NCI-H526 (cell line): Measurements from ENCODE around the gene FOXO3.
"Not testable (repeated sequence)": the region's sequence is repeated elsewhere in the genome, so short reads cannot be mapped to it uniquely, and the experiment has no call there.

Source experiments
- DNase-seq, 2 experiments: peaks; one replicate each; lab custom pipeline; 2025; lab: John Stamatoyannopoulos, UW

Gene FOXO3

GRCh38 chr6:108560463-108561308, at the start of gene FOXO3:
Gene FOXO3 (plus strand): TSS chr6:108560917. CDS start chr6:108561209, 292 bp downstream.
- DNase-seq, result peak; percentile 68 to 96

- DNase-seq, result peak; percentile 1 to 52
Measured at GRCh38 chr6:108518714-108519576, 41.8 kb upstream of the FOXO3 start.

GRCh38 chr6:108521616-108522107, 39.1 kb upstream of the FOXO3 start:
- DNase-seq, result no peak

GRCh38 chr6:108523697-108524096, 37.0 kb upstream of the FOXO3 start:
- no peak for DNase-seq

- no peak for DNase-seq
Measured at GRCh38 chr6:108524528-108525248, 36.0 kb upstream of the FOXO3 start.

GRCh38 chr6:108526739-108527174, 34.0 kb upstream of the FOXO3 start:
- peak; percentile 13 to 58 for DNase-seq

- DNase-seq, result no peak
Measured at GRCh38 chr6:108528878-108529277, 31.8 kb upstream of the FOXO3 start.

GRCh38 chr6:108531332-108531731, 29.4 kb upstream of the FOXO3 start:
- DNase-seq, result peak in 1 of 2 experiments; percentile 30

GRCh38 chr6:108535114-108535742, 25.5 kb upstream of the FOXO3 start:
- DNase-seq, result no peak

GRCh38 chr6:108535920-108536535, 24.7 kb upstream of the FOXO3 start:
- not testable (repeated sequence) for DNase-seq

- DNase-seq, result peak; percentile 81 to 86
Measured at GRCh38 chr6:108541843-108542759, 18.6 kb upstream of the FOXO3 start.

GRCh38 chr6:108543175-108543940, 17.4 kb upstream of the FOXO3 start:
- no peak for DNase-seq

- DNase-seq, result no peak
Measured at GRCh38 chr6:108544606-108545005, 16.1 kb upstream of the FOXO3 start.

- no peak for DNase-seq
Measured at GRCh38 chr6:108546079-108547049, 14.4 kb upstream of the FOXO3 start.

- no peak for DNase-seq
Measured at GRCh38 chr6:108549241-108549640, 11.5 kb upstream of the FOXO3 start.

- DNase-seq, result no peak
Measured at GRCh38 chr6:108549741-108550140, 11.0 kb upstream of the FOXO3 start.

GRCh38 chr6:108550256-108550655, 10.5 kb upstream of the FOXO3 start:
- DNase-seq, result no peak
